Neural crest cell (in vitro differentiated cells): ENCODE data around the gene KY. TPM values are rescaled to one million over a fixed set of nuclear protein-coding genes. Genes with fewer than 3 reads are reported as not detected.

Experiments used
- DNase-seq: peaks from one replicate; pipeline ENCODE4 v3.0.0; 2021; ENCODE audit warnings: low read depth, mixed read lengths, low spot score
- H3K27ac Mint-ChIP-seq: one replicate; pipeline ENCODE4 v1.8.0; 2021; ENCODE audit warnings: mild to moderate bottlenecking, mixed read lengths; ENCODE audit not compliant: unreplicated experiment
- H3K27me3 Mint-ChIP-seq: 2 replicates; pipeline ENCODE4 v1.8.0; 2021; ENCODE audit warnings: low read depth, mild to moderate bottlenecking, mixed read lengths
- H3K36me3 Mint-ChIP-seq: 2 replicates; pipeline ENCODE4 v1.8.0; 2021; ENCODE audit warnings: low read depth, mild to moderate bottlenecking, mixed read lengths
- H3K4me1 Mint-ChIP-seq: 2 replicates; pipeline ENCODE4 v1.8.0; 2021; ENCODE audit warnings: mixed read lengths
- H3K4me3 Mint-ChIP-seq: one replicate; pipeline ENCODE4 v1.8.0; 2021; ENCODE audit warnings: mild to moderate bottlenecking, mixed read lengths
- H3K9me3 Mint-ChIP-seq: 2 replicates; pipeline ENCODE4 v1.8.0; 2021; ENCODE audit warnings: mixed read lengths
- total RNA-seq: library from RNA; stranded (reverse); gene quantifications from 2 replicates; pipeline ENCODE4 v1.2.1, GENCODE V29; 2021
- TF ChIP-seq, protein P1 (sequence below): fragments of 200-600 bp; sonication (generic); conservative IDR thresholded peaks from 2 replicates; pipeline ENCODE4 v1.5.0; 2021; ENCODE audit warnings: antibody characterized with exemption, mild to moderate bottlenecking

The KY gene
- total RNA-seq, 1 donor from 2014 or later = 0.33 TPM

DNA sequence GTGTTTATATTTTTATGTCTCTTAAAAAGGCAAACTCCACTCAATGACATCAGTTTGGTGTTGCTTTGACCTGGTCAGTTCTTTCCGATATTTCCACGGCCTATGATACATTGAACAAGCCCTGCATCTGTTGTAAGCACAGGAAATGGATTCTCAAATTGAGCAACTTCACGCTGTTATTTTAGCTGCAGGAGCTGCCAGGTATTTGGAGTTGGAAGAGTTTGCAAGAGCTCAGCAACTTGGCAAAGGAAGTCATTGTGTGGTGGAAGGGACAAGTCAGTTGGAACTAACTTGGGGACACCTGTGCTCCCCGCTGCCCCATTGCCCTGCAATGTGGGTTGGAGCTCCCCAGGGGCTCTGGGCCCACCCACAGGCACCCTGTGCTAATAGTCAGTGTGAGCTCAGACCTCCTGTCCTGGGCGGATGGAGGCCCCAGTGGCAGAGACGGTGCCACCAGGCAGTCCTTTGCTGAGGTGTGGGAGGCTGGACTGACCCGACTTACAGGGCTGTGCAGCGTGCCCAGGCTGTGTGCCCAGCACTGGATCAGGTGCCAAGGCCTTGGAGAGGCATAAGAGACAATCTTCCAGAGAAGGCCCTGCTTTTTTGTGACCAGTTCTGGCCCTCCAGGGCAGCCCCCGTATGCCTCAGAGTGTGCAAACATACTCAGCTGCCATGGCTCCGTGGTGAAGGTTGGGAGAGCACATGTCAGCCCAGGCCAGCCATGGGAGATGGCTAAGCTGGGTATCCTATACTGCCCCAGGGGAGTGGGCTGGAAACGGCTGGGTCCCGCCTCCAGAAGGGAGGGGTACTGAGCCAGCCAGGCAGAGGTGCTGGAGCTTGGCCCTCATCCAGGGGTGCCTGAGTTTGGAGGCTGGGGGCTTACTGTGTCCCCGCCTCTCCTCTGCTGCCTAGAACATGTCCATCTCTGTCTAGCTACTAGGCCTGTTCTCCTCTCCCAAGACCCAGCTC is 43.5 kb downstream of the KY start:
- Mint-ChIP-seq H3K4me1 (peaks cover 11% of the 10 kb centered on the region), H3K9me3 (no peaks in the 10 kb centered on the region), H3K27me3 (no peaks in the 10 kb centered on the region), H3K4me3 (no peak overlapping the region), H3K36me3 (no peaks in the 10 kb centered on the region), H3K27ac (no peak overlapping the region)
- TF ChIP-seq, protein P1, sequence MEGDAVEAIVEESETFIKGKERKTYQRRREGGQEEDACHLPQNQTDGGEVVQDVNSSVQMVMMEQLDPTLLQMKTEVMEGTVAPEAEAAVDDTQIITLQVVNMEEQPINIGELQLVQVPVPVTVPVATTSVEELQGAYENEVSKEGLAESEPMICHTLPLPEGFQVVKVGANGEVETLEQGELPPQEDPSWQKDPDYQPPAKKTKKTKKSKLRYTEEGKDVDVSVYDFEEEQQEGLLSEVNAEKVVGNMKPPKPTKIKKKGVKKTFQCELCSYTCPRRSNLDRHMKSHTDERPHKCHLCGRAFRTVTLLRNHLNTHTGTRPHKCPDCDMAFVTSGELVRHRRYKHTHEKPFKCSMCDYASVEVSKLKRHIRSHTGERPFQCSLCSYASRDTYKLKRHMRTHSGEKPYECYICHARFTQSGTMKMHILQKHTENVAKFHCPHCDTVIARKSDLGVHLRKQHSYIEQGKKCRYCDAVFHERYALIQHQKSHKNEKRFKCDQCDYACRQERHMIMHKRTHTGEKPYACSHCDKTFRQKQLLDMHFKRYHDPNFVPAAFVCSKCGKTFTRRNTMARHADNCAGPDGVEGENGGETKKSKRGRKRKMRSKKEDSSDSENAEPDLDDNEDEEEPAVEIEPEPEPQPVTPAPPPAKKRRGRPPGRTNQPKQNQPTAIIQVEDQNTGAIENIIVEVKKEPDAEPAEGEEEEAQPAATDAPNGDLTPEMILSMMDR = no peak
- DNase-seq = no peak

DNA sequence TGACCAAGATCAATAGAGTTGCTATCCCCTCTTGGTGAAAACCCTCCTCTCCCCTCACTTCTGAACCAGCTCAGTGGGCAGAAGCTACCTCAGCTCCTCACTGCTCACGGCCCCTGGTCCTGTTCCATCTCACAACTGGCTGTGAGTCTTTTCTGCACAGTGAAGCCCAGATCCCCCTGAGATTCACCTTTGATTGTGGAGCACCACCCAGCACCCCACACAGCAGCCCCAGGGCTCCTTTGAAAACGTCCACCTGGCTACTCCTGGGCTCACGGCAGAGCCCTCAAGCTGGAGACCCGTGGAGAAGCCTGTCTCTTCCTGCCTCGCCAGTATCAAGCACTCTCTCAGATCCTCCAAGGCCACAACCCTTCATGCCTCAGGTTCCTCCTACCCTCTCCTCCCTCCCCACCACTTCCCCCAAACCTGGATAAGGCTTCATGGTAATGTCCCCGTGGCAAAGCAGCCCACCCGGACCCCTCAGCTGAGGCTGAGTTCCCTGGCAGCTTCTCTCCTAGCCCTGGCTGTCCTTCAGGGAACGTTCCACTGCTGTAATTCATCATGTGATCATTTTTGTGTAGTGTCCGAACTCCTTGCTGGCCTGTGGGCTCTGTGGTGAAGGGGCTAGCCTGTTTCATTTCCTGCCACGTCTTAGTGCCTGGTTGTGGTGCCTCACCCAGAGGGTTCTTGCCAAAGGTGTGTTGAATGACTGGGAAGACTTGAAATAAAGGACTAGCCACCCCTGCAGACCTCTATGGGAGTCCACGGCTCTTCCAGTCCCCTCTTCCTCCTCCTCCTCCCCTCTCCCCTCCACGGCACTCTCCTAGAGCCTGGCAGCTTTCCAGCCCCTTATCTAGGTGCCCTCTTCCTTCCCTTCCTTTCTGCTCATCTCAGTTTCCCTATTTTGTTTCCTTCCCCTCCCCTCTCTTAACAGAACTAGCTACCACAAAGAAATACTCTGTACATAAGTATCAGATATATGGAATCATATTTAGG is 44.5 kb downstream of the KY start:
- TF ChIP-seq, protein P1 = no peak
- DNase-seq = no peak
- H3K4me3 Mint-ChIP-seq = no peak overlapping the region

DNA sequence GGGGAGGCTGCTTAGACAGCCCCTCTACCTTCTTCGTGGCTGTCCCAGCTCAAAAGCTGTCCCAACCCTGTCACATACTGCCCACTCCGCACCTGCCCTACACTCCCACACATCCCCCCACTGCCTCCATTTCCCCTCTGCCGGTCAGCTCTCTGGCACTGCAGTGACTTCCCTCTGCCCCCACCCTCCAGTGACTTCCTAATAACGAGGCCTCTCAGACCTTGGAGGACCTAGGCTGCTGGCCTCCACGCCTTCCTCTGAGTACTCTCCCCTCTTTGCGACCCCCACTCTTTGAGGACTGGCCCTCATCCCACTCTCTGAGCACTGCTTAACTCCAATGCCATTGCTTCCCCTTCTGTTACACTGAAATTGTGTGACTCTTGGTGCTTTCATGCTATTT is 45.3 kb downstream of the KY start:
- Mint-ChIP-seq H3K4me3 (no peak overlapping the region), H3K27me3 (peaks cover 4% of the 10 kb centered on the region), H3K27ac (no peak overlapping the region), H3K9me3 (no peaks in the 10 kb centered on the region), H3K36me3 (no peaks in the 10 kb centered on the region), H3K4me1 (peaks cover 29% of the 10 kb centered on the region)
- DNase-seq = no peak
- TF ChIP-seq, protein P1 = no peak

More for the DNA sequence above, 44.5 kb downstream of the KY start:
- Mint-ChIP-seq H3K27ac (no peak overlapping the region), H3K9me3 (no peaks in the 10 kb centered on the region), H3K4me1 (peaks cover 22% of the 10 kb centered on the region), H3K27me3 (no peaks in the 10 kb centered on the region), H3K36me3 (no peaks in the 10 kb centered on the region)

DNA sequence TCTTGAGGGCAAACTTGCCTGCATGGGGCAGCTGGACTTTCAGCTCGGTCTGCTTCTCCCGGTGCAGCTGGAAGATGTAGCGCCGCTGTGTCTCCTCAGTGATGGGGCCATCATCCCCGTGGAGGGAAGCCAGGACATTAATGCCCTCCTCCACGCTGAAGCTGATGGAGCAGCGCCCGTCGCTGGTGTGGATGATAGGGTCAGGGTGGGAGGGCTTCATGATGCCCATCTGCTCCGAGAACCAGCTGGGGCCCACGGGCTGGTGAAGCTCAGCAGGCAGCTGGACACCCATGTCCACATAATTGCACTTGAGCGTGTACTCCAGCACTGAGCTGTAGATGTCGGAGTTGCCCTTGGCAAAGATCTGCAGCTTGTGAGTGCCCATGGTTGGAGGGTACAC is 46.9 kb downstream of the KY start:
- TF ChIP-seq, protein P1 = no peak
- no peak for DNase-seq
- peaks cover 43% of the 10 kb centered on the region for H3K4me1 Mint-ChIP-seq
- no peaks in the 10 kb centered on the region for H3K9me3 Mint-ChIP-seq
- peaks cover 4% of the 10 kb centered on the region for H3K27me3 Mint-ChIP-seq
- no peak overlapping the region for H3K27ac Mint-ChIP-seq
- H3K4me3 Mint-ChIP-seq = no peak overlapping the region
- no peaks in the 10 kb centered on the region for H3K36me3 Mint-ChIP-seq

DNA sequence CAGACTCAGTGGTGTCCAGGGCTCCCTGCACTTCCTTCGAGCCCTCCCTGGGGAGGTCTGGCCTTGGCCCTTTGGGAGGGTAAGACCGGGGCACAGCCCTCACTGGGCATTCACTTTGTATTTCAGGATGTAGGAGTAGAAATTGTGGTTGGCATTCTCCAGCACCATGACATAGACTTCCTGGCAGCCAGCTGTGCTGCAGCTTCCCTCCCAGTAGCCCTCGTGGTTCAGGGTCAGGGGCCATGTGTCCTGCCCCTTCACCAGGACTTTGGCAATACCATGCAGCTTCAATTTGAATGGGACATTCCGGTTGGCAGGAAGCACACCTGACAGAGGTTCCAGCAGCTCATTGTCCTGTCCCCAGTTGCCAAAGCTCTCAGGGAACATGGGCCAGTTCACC is 47.3 kb downstream of the KY start:
- TF ChIP-seq, protein P1 = no peak
- no peak for DNase-seq
- peaks cover 4% of the 10 kb centered on the region for H3K27me3 Mint-ChIP-seq
- H3K4me3 Mint-ChIP-seq = no peak overlapping the region
- H3K36me3 Mint-ChIP-seq = no peaks in the 10 kb centered on the region
- H3K27ac Mint-ChIP-seq = no peak overlapping the region
- peaks cover 45% of the 10 kb centered on the region for H3K4me1 Mint-ChIP-seq
- H3K9me3 Mint-ChIP-seq = no peaks in the 10 kb centered on the region
